ENCODE data around the gene RBM20. TPM values are rescaled to one million over a fixed set of nuclear protein-coding genes. Genes with fewer than 3 reads are reported as not detected.

RBM20 gene
- polyA plus RNA-seq, 3 donors, result not detected

DNA sequence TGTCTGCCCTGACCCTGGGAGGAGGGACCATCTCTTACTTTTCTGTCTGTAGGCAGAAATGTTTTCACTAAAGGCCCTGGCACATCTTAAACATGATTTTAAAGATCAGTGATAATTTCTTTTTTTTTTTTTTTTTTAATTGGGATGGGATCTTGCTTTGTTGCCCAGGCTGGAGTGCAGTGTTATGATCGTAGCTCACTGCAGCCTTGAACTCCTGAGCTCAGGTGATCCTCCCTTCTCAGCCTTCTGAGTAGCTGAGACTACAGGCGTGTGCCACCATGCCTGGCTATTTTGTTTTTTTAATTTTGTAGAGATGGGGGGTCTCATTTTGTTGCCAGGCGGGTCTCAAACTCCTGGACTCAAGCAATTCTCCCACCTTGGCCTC is 65.3 kb downstream of the RBM20 start:
- no peak overlapping the region for H3K4me2 ChIP-seq (replicated peaks; ENCODE audit: extremely low read depth, low read length, poor library complexity, severe bottlenecking)
- intact Hi-C loops (cut with micrococcal nuclease), result no loop called here
- no peaks in the 10 kb centered on the region for H3K4me1 ChIP-seq (ENCODE audit: control insufficient read depth in 1 of 2, insufficient read depth in 2 of 2, low read length in 2 of 2)
- H4K20me1 ChIP-seq (ENCODE audit: insufficient read depth, low read length), result no peaks in the 10 kb centered on the region
- H3K4me3 ChIP-seq (replicated peaks in 1 of 3; ENCODE audit: low read depth in 2 of 3, low read length in 3 of 3), result no peak overlapping the region
- H3K79me2 ChIP-seq (ENCODE audit: insufficient read depth, low read length), result no peaks in the 10 kb centered on the region
- H2AFZ ChIP-seq (ENCODE audit: insufficient read depth, low read depth, low read length, poor library complexity, severe bottlenecking), result no peak overlapping the region
- peaks cover 0 to 2% (median 0%) of the 10 kb centered on the region in 7 donors for H3K9me3 Mint-ChIP-seq
- no peak overlapping the region for H3K9ac ChIP-seq (ENCODE audit: insufficient read depth, low read length, poor library complexity, severe bottlenecking)
- H3K9me3 ChIP-seq (replicated peaks in 1 of 2; ENCODE audit: control insufficient read depth in 1 of 2, insufficient read depth in 1 of 2, low read length in 2 of 2), result no peaks in the 10 kb centered on the region
- no peak overlapping the region for H3K27ac Mint-ChIP-seq
- no peaks in the 10 kb centered on the region for H3K36me3 Mint-ChIP-seq
- no peaks in the 10 kb centered on the region for H3K27me3 ChIP-seq (ENCODE audit: control insufficient read depth in 2 of 2, insufficient read depth in 2 of 2, low read length in 2 of 2)
- no CpG with 5 or more reads among the region's 3 CpGs for WGBS (ENCODE audit: insufficient coverage)
- TF ChIP-seq, protein P1, sequence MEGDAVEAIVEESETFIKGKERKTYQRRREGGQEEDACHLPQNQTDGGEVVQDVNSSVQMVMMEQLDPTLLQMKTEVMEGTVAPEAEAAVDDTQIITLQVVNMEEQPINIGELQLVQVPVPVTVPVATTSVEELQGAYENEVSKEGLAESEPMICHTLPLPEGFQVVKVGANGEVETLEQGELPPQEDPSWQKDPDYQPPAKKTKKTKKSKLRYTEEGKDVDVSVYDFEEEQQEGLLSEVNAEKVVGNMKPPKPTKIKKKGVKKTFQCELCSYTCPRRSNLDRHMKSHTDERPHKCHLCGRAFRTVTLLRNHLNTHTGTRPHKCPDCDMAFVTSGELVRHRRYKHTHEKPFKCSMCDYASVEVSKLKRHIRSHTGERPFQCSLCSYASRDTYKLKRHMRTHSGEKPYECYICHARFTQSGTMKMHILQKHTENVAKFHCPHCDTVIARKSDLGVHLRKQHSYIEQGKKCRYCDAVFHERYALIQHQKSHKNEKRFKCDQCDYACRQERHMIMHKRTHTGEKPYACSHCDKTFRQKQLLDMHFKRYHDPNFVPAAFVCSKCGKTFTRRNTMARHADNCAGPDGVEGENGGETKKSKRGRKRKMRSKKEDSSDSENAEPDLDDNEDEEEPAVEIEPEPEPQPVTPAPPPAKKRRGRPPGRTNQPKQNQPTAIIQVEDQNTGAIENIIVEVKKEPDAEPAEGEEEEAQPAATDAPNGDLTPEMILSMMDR (IDR thresholded peaks at IDR 0.05), result no peak
- H3K36me3 ChIP-seq (replicated peaks in 1 of 2; ENCODE audit: control insufficient read depth in 1 of 2, insufficient read depth in 2 of 2, low read length in 2 of 2), result no peaks in the 10 kb centered on the region
- no peak overlapping the region for H3K4me3 Mint-ChIP-seq
- no peak for DNase-seq
- no peak overlapping the region for H3K27ac ChIP-seq (ENCODE audit: low read depth in 1 of 2, low read length in 2 of 2)
- H3K4me1 Mint-ChIP-seq, result no peaks in the 10 kb centered on the region
- H3K27me3 Mint-ChIP-seq (ENCODE audit: low read depth in 3 of 3), result peaks cover 0 to 2% (median 1%) of the 10 kb centered on the region in 3 donors

DNA sequence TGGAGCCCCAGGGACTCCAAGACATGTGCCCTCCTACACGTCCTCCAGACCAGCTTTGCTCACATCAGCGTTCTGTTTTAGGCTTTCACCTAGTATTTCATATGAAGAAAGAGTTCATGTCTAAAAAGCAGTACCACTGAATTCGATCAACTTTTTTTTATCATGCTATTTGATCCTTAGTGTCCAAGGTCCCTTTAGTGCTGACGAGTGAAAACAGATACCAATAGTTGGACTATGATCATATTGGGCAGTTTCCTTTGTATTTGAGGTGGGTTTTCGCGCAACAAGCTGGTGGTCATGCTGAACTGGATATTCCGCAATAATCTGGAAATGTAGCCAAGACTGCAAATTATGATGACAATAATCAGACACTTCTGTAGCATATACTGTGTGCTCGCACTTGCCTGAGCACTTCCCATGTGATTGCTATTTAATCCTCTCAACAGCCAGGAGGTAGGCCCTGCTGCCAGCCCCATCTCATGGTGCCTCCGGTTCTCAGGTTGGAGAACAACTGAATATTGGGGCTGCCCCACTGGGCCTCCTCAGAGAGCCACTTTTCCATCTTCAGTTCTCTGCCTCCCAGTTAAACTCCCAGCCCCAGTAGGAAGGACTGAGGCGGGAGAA is 65.9 kb downstream of the RBM20 start:
- intact Hi-C loops (cut with micrococcal nuclease), result no loop called here

More for the DNA sequence above, 65.9 kb downstream of the RBM20 start:
- TF ChIP-seq, protein P1 (IDR thresholded peaks at IDR 0.05), result no peak
- H3K4me3 Mint-ChIP-seq, result no peak overlapping the region
- Histone ChIP-seq H3K4me3 (replicated peaks in 1 of 3; ENCODE audit: low read depth in 2 of 3, low read length in 3 of 3) (no peak overlapping the region), H3K27me3 (ENCODE audit: control insufficient read depth in 2 of 2, insufficient read depth in 2 of 2, low read length in 2 of 2) (no peaks in the 10 kb centered on the region), H3K27ac (ENCODE audit: low read depth in 1 of 2, low read length in 2 of 2) (no peak overlapping the region), H3K36me3 (replicated peaks in 1 of 2; ENCODE audit: control insufficient read depth in 1 of 2, insufficient read depth in 2 of 2, low read length in 2 of 2) (no peaks in the 10 kb centered on the region), H3K4me2 (replicated peaks; ENCODE audit: extremely low read depth, low read length, poor library complexity, severe bottlenecking) (no peak overlapping the region), H3K79me2 (ENCODE audit: insufficient read depth, low read length) (no peaks in the 10 kb centered on the region), H3K9ac (ENCODE audit: insufficient read depth, low read length, poor library complexity, severe bottlenecking) (no peak overlapping the region), H4K20me1 (ENCODE audit: insufficient read depth, low read length) (no peaks in the 10 kb centered on the region), H3K9me3 (replicated peaks in 1 of 2; ENCODE audit: control insufficient read depth in 1 of 2, insufficient read depth in 1 of 2, low read length in 2 of 2) (no peaks in the 10 kb centered on the region), H3K4me1 (ENCODE audit: control insufficient read depth in 1 of 2, insufficient read depth in 2 of 2, low read length in 2 of 2) (no peaks in the 10 kb centered on the region), H2AFZ (ENCODE audit: insufficient read depth, low read depth, low read length, poor library complexity, severe bottlenecking) (no peak overlapping the region)
- H3K36me3 Mint-ChIP-seq, result no peaks in the 10 kb centered on the region
- WGBS (ENCODE audit: insufficient coverage), result 100% methylated on average over 2 of the region's 10 CpGs
- no peak overlapping the region for H3K27ac Mint-ChIP-seq
- H3K27me3 Mint-ChIP-seq (ENCODE audit: low read depth in 3 of 3), result peaks cover 0 to 2% (median 1%) of the 10 kb centered on the region in 3 donors
- H3K9me3 Mint-ChIP-seq, result peaks cover 0 to 2% (median 0%) of the 10 kb centered on the region in 7 donors
- no peaks in the 10 kb centered on the region for H3K4me1 Mint-ChIP-seq
- DNase-seq, result no peak

All from CD14-positive monocyte (primary cell).